ENCODE measurements around the gene LRP5. TPM values are rescaled to one million over a fixed set of nuclear protein-coding genes. Genes with fewer than 3 reads are reported as not detected.
A peak's percentile ranks its signal among the peaks of the same experiment; 100 is the strongest.

The LRP5 gene
- total RNA-seq, 1 donor from 2014 or later = 10.2 TPM

DNA sequence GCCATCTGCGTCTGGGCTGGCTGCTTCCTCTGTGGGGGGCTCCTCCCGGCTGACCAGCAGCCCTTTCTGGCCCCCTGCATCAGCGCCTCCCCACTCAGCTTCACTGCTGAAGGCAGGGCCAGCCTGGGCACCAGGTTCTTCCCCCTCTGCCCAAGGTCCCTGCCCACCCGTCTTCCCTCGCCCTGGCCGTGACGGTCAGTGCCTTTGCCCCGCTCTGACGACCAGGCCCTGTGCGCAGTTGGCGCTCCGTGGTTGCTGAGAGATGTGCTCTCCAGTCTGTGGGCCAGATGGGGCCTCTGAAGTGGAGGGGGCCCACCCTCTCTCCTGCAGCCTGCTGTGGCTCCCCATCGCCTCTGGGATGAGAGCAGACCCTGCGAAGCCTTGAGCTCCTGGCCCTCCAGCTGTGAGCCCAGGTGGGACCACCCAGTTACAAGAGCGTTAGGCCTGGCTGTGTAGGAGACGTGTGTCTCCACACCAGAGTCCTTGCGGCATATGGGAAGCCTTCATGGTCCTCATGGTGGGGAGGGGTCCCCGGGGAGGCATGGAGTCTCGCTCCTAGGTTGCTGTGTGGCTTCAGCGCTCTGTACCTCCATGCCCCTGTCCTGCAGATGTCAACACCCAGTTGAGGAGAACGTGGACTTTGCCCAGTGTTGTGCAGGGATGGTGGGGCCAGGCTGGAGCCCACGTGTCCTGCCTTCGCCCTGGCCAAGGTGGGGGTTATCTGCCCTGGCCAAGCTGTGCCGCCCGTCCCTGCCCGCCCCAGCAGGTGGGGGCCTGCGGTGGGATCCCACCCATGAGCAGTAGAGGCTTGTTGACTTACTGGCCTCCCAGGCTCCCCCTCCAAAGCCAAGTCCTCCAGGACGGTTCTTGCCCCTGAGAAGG, 14.2 kb downstream of the LRP5 start:
- no peak for DNase-seq (ENCODE audit: low spot score in 2 of 2)
- no peak for FAIRE-seq

- DNase-seq (ENCODE audit: low spot score in 2 of 2) (no peak), FAIRE-seq (no peak)
These were observed 15.4 kb downstream of the LRP5 start for GRCh38 chr11:68327586-68328370.

DNA sequence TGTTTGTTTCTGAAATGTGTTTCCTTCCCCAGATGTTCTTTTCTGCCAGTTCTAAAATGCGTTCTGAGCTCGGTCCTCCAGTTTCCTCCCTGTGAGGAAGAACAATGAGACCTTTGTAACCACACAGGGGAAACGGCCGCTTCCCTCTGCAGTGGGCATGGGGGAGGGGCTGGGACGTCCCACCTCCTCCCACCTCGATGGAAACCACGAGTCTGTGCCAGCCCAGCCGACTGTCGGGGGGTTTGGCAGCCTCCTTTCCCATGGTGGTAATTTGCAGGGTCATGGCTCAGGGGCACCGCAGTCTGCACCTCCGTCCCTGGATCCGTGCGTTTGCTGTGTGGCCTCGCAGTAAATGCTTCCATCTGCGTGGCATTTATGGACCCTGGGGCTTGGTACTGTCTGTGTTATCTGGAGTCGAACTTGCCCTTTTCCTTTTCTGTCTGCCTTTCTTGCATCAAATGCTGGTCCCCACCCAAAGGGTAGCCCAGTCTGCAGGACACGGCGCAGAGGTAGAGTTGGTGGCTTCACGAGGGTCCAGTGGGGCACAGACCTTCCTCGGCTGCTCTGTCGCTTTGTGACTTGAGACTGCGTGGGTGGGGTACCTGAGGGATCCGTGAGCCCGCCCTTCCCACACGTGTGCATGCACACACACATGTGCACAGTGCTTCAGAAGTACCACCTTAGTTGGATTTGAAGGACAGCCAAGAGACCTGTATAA, 16.1 kb downstream of the LRP5 start:
- FAIRE-seq (no peak), DNase-seq (ENCODE audit: low spot score in 2 of 2) (peak; percentile 60 to 62)

- no peak for FAIRE-seq
- no peak for DNase-seq (ENCODE audit: low spot score in 2 of 2)
These were observed 17.1 kb downstream of the LRP5 start for GRCh38 chr11:68329536-68329935.

DNA sequence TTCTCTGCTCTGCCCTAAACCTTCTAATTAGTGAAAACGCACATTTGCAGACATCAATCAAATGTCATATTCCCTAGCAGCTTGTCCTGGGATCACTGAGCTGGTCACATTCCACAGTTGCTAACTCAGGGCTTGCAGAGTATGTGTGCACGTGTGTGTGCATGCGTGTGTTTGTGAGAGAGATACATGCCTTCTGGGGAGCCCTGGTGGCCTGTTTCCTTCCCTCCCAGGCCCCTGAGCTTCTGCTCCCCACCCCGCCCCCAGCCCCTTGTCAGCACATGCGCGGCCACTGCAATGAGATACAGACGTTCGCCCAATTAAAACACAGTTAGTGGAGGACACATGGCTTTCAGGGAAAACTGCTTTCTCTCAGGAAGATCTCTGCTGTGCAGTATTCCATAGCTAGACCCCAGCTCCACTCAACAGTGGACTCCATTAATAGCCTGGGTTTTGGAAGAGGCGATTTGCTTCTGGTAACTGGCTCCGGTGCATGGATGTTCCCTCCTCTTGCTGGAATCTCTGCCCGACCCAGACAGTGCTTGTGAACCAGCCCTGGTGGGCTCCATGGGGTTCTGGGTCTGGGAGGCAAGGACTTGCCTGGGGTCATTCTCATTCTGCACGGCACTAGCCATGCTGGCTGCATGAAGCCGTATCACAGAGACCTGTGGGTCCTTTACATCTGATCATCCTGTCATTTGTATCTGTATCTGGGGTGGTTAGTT, 17.7 kb downstream of the LRP5 start:
- DNase-seq (ENCODE audit: low spot score in 2 of 2) (no peak), FAIRE-seq (no peak)

DNA sequence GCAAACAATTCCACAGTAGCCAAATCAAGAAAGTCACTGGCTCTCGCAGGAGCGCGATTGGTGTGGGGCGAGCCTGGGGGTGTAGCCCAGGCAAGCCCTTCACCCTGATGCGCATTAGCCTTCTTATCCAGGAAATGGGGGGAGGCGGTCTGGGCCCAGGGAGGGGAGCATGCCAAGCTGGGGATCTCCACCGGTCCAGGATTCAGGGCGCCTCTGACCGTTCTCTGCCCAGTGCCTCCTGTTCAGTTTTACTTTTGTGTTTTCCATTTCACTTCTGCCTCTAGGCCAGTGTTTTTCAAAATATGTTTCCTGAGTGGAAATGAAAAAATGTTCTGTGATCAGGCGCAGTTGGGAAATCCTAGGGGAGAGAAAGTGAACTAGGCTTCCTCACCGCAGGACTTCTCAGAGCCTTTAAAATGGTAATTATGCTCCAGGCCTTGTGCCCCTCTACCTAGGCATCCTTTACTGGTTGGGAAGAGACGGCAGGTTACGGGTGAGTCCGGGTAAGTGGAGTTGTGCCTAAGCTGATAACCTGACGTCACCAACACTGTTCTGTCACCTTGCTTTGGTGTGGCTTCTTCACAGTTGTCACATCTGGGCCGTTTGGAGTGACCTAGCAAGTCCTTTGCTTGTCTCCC, 18.4 kb downstream of the LRP5 start:
- DNase-seq (ENCODE audit: low spot score in 2 of 2) (no peak), FAIRE-seq (no peak)

GRCh38 chr11:68331338-68331947, 19.1 kb downstream of the LRP5 start:
- DNase-seq (ENCODE audit: low spot score in 2 of 2) = no peak

GRCh38 chr11:68332186-68332585, 19.8 kb downstream of the LRP5 start:
- no peak for DNase-seq (ENCODE audit: low spot score in 2 of 2)
- no peak for FAIRE-seq

More at GRCh38 chr11:68331338-68331947, 19.1 kb downstream of the LRP5 start:
- no peak for FAIRE-seq

GRCh38 chr11:68333173-68333572, 20.8 kb downstream of the LRP5 start:
- DNase-seq (ENCODE audit: low spot score in 2 of 2) (no peak), FAIRE-seq (no peak)

DNA sequence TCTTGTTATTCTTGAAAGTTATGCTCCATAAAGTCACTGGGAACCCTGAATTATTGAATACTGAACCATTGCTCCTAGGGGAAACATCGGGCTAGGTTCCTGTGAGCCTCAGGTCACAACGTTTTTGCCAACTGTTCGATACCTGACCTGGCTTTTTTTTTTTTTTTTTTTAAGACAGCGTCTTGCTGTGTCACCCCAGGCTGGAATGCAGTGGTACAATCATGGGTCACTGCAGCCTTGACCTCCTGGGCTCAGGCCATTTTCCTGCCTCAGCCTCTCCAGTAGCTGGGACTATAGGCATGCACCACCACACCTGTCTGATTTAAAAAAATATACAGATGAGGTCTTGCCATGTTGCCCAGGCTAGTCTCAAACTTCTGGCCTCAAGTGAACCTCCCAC, 22.5 kb downstream of the LRP5 start:
- DNase-seq (ENCODE audit: low spot score in 2 of 2) = no peak
- FAIRE-seq = no peak

GRCh38 chr11:68335683-68336082, 23.3 kb downstream of the LRP5 start:
- FAIRE-seq = no peak
- no peak for DNase-seq (ENCODE audit: low spot score in 2 of 2)

GRCh38 chr11:68336716-68337115, 24.3 kb downstream of the LRP5 start:
- DNase-seq (ENCODE audit: low spot score in 2 of 2) (no peak), FAIRE-seq (no peak)

DNA sequence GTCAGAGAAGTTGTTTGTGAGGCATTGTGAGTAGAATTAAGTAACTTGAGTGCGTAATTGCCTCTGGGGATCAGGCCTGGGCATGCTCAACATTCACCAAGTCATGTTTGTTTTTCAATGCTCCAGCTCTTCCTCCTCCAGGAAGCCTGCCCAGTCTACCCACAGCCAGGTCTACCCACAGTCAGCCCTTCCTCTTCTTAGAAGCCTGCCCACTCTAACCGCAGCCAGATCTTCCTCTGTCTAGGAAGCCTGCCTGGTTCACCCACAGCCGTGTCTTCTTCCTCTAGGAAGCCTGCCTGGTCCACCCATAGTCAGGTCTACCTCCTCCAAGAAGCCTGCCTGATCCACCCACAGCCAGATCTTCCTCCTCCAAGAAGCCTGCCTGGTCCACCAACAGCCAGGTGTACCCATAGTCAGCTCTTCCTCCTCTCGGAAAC, 25.0 kb downstream of the LRP5 start:
- no peak for FAIRE-seq

DNA sequence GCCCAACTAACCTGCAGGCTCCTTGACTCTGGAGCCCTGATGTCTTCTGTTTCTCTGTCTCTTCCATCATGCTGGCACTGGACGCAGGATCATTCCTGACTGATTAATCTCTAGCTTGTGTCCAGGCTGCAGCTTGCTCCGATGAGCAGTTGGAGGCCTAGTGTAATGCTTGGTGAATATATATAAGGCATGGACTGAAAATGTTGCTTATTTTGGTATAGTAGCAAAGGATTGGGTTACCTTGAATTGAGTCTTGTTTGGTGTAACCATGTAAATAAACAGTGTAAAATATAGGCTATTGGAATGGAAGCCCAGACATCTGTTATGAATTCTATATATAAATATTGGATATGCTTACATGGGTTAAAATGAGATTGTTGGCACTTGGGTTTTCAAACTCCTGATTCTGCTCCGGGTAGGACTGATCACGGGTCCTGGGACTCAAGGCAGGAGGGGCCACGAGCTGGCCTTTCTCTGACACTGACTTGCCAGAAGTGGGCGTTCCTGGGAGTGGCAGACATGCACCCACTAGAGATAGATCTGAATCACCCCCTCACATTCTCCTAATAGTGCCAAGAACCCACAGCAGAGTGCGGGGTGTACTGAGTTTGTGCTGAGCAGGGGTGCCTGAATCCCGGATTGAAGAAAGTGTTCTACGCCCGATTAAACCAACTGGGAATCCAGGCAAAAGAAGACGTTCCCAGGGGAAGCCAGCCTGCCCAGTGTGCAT, 25.8 kb downstream of the LRP5 start:
- FAIRE-seq (no peak), DNase-seq (ENCODE audit: low spot score in 2 of 2) (no peak)

More for the DNA sequence above, 25.0 kb downstream of the LRP5 start:
- DNase-seq (ENCODE audit: low spot score in 2 of 2) = no peak

GRCh38 chr11:68340003-68340767, 27.8 kb downstream of the LRP5 start:
- DNase-seq (ENCODE audit: low spot score in 2 of 2) (no peak), FAIRE-seq (no peak)

GRCh38 chr11:68340784-68341556, 28.6 kb downstream of the LRP5 start:
- DNase-seq (ENCODE audit: low spot score in 2 of 2) (no peak), FAIRE-seq (no peak)
